Cardiac ventricle fibroblast (primary cell): ENCODE results near the gene TOGARAM1. TPM values are rescaled to one million over a fixed set of nuclear protein-coding genes. Genes with fewer than 3 reads are reported as not detected.

Source experiments
- total RNA-seq: library from RNA; depleted of rRNA; stranded (reverse); fragments of >200 nt; gene quantifications from 2 replicates; pipeline ENCODE4 v1.2.3, GENCODE V29; 2015

The TOGARAM1 gene
- total RNA-seq: 12.4 and 12.5 TPM in 2 replicates

DNA sequence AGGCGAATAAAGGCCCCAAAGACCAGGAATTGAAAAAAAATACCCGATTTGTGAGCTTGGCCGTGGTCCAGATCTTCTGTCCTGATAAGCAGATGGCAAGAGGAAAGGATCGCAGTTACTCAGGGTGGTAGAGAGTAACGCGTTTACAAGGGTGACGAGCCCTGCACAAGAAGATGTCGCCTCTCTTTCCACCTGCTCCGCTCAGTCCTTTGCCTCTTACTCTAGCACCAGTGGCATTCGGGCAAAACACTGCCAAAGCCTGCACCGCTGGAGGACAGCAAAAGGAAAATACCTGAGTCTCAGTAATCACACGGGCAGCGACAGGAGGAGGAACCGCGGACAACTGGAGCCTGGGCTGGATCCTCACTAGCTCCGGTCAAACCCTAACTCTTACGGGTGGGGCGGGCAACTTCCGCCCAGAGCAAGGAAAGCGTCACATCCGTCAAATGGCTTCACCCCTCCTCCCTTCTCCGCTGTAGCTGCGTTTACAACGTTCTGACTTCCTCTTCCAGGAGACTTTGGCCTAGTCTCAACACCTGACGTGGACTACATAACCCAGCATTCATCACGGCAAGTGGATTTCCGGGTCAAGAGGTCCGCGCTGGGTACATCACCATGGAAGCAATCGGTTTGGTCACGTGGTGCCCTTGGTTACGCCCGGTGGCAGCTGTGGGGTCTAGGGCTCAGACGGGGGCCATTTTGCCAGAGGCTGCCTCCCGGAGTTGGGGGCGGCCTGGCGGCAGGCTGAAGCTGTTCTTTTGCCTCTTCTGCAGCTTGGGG lies at the start of gene TOGARAM1, which contains the start of gene KLHL28:
TSS of gene TOGARAM1 (plus strand) at position 637 of the 780 bp plus-strand sequence. CDS start 232 bp downstream, outside the sequence.
TSS of gene KLHL28 (minus strand) at position 394 of the 780 bp plus-strand sequence. CDS start 16,019 bp downstream, outside the sequence.

GRCh38 chr14:45083976-45084722 lies 122.2 kb downstream of the TOGARAM1 start, which contains the start of gene PRPF39:
PRPF39 (plus strand) TSS chr14:45084116; CDS start chr14:45095240, 11,124 bp downstream.

Other genes starting within 250 kb of the TOGARAM1 start
- gene KLHL28, start 243 bp upstream of the TOGARAM1 start, total RNA-seq: 7.4 TPM in 2 replicates
- gene PRPF39, start 121.9 kb downstream of the TOGARAM1 start, total RNA-seq: 11.5 and 13.0 TPM in 2 replicates
- 25.8 and 30.8 TPM in 2 replicates for gene FKBP3, start 172.3 kb downstream of the TOGARAM1 start, total RNA-seq
- gene FANCM, start 173.7 kb downstream of the TOGARAM1 start, total RNA-seq: 2.7 and 3.5 TPM in 2 replicates